Measurements from ENCODE around the gene RANBP17.

Gene RANBP17

GRCh38 chr5:171261361-171261760 lies 399.5 kb downstream of the RANBP17 start:
- POLR2A ChIA-PET, result no interaction called here
- no peak for DNase-seq (ENCODE audit: extremely low spot score)
- TF ChIP-seq TARDBP (IDR thresholded peaks at IDR 0.05), result no peak
- no peak for TF ChIP-seq FOXK2 (IDR thresholded peaks at IDR 0.05)
- TF ChIP-seq ARNT (IDR thresholded peaks at IDR 0.05), result no peak
- TF ChIP-seq ZNF384 (IDR thresholded peaks at IDR 0.05), result no peak
- TF ChIP-seq BHLHE40 (IDR thresholded peaks at IDR 0.05; ENCODE audit: borderline replicate concordance), result no peak
- TF ChIP-seq SP1 (IDR thresholded peaks at IDR 0.05), result no peak
- no peak for TF ChIP-seq NFRKB (IDR thresholded peaks at IDR 0.05)
- no peak for TF ChIP-seq FOXA1 (IDR thresholded peaks at IDR 0.05)
- TF ChIP-seq CTBP1 (IDR thresholded peaks at IDR 0.05; ENCODE audit: borderline replicate concordance), result no peak
- no peak for TF ChIP-seq SUZ12 (IDR thresholded peaks at IDR 0.05)
- no peak for TF ChIP-seq ELF4 (IDR thresholded peaks at IDR 0.05)
- TF ChIP-seq FOXM1 (IDR thresholded peaks at IDR 0.05; ENCODE audit: borderline replicate concordance), result no peak
- TF ChIP-seq LEF1 (IDR thresholded peaks at IDR 0.05; ENCODE audit: borderline replicate concordance), result no peak
- CTCF ChIA-PET, result interaction anchor here (1.1 kb wide), 1 partner anchor 14 kb away, joined by 3 read pairs; no protein-coding TSS in a partner anchor

- no peak for TF ChIP-seq CTBP1 (IDR thresholded peaks at IDR 0.05; ENCODE audit: borderline replicate concordance)
- no peak for TF ChIP-seq LEF1 (IDR thresholded peaks at IDR 0.05; ENCODE audit: borderline replicate concordance)
- no peak for TF ChIP-seq FOXM1 (IDR thresholded peaks at IDR 0.05; ENCODE audit: borderline replicate concordance)
- no peak for TF ChIP-seq SP1 (IDR thresholded peaks at IDR 0.05)
- TF ChIP-seq ARNT (IDR thresholded peaks at IDR 0.05), result no peak
- TF ChIP-seq L3MBTL2 (conservative IDR thresholded peaks at IDR 0.05), result no peak
- no peak for TF ChIP-seq SUZ12 (IDR thresholded peaks at IDR 0.05)
- TF ChIP-seq FOXA1 (IDR thresholded peaks at IDR 0.05), result no peak
- no peak for TF ChIP-seq TARDBP (IDR thresholded peaks at IDR 0.05)
- TF ChIP-seq ELF4 (IDR thresholded peaks at IDR 0.05), result no peak
- no peak for TF ChIP-seq PKNOX1 (IDR thresholded peaks at IDR 0.05)
- TF ChIP-seq FOXK2 (IDR thresholded peaks at IDR 0.05), result no peak
- CTCF ChIA-PET, result interaction anchor here (1.3 to 1.6 kb wide), 2 partner anchors 11 to 57 kb away, joined by 3 to 5 read pairs; no protein-coding TSS in a partner anchor
- DNase-seq (ENCODE audit: extremely low spot score), result no peak
- POLR2A ChIA-PET, result no interaction called here
Measured at GRCh38 chr5:171261904-171262303, 400.1 kb downstream of the RANBP17 start.

- TF ChIP-seq FOXM1 (IDR thresholded peaks at IDR 0.05; ENCODE audit: borderline replicate concordance) (no peak), CTBP1 (IDR thresholded peaks at IDR 0.05; ENCODE audit: borderline replicate concordance) (no peak), HDGF (IDR thresholded peaks at IDR 0.05; ENCODE audit: borderline replicate concordance) (no peak), BHLHE40 (IDR thresholded peaks at IDR 0.05; ENCODE audit: borderline replicate concordance) (no peak), ARNT (IDR thresholded peaks at IDR 0.05) (no peak), ZNF384 (IDR thresholded peaks at IDR 0.05) (no peak)
- CTCF ChIA-PET, result interaction anchor here (1.3 to 1.6 kb wide), 2 partner anchors 9 to 59 kb away, joined by 3 to 5 read pairs; no protein-coding TSS in a partner anchor
- POLR2A ChIA-PET, result no interaction called here
- DNase-seq (ENCODE audit: extremely low spot score), result no peak
Measured at GRCh38 chr5:171263181-171263580, 401.4 kb downstream of the RANBP17 start.

GRCh38 chr5:171264843-171265242 lies 403.0 kb downstream of the RANBP17 start:
- ChIA-PET POLR2A (no interaction called here), CTCF (no interaction called here)
- TF ChIP-seq HDGF (IDR thresholded peaks at IDR 0.05; ENCODE audit: borderline replicate concordance) (no peak), FOXM1 (IDR thresholded peaks at IDR 0.05; ENCODE audit: borderline replicate concordance) (no peak), FOXA1 (IDR thresholded peaks at IDR 0.05) (no peak), CTBP1 (IDR thresholded peaks at IDR 0.05; ENCODE audit: borderline replicate concordance) (no peak), ZNF384 (IDR thresholded peaks at IDR 0.05) (no peak)
- no peak for DNase-seq (ENCODE audit: extremely low spot score)

- no peak for DNase-seq (ENCODE audit: extremely low spot score)
- ChIA-PET POLR2A (no interaction called here), CTCF (interaction anchor here (0.7 to 0.9 kb wide), 2 partner anchors 55 to 776 kb away, joined by 3 to 4 read pairs; no protein-coding TSS in a partner anchor)
- TF ChIP-seq FOXM1 (IDR thresholded peaks at IDR 0.05; ENCODE audit: borderline replicate concordance) (no peak), BHLHE40 (IDR thresholded peaks at IDR 0.05; ENCODE audit: borderline replicate concordance) (no peak), PKNOX1 (IDR thresholded peaks at IDR 0.05) (no peak), FOXA1 (IDR thresholded peaks at IDR 0.05) (no peak), ELF4 (IDR thresholded peaks at IDR 0.05) (no peak), SP1 (IDR thresholded peaks at IDR 0.05) (no peak), L3MBTL2 (conservative IDR thresholded peaks at IDR 0.05) (no peak), CTBP1 (IDR thresholded peaks at IDR 0.05; ENCODE audit: borderline replicate concordance) (no peak), FOXK2 (IDR thresholded peaks at IDR 0.05) (no peak), TARDBP (IDR thresholded peaks at IDR 0.05) (no peak), SUZ12 (IDR thresholded peaks at IDR 0.05) (no peak), ARNT (IDR thresholded peaks at IDR 0.05) (no peak), HDGF (IDR thresholded peaks at IDR 0.05; ENCODE audit: borderline replicate concordance) (no peak), LEF1 (IDR thresholded peaks at IDR 0.05; ENCODE audit: borderline replicate concordance) (no peak; the same call in 1 of the 2 replicates), NFRKB (IDR thresholded peaks at IDR 0.05) (no peak), ZNF384 (IDR thresholded peaks at IDR 0.05) (no peak)
Measured at GRCh38 chr5:171268700-171269620, 407.1 kb downstream of the RANBP17 start.

GRCh38 chr5:171269717-171270116 lies 407.9 kb downstream of the RANBP17 start:
- no peak for DNase-seq (ENCODE audit: extremely low spot score)
- ChIA-PET POLR2A (no interaction called here), CTCF (interaction anchor here (0.9 kb wide), 1 partner anchor 55 kb away, joined by 4 read pairs; no protein-coding TSS in a partner anchor)
- no peak for TF ChIP-seq CTBP1 (IDR thresholded peaks at IDR 0.05; ENCODE audit: borderline replicate concordance)
- TF ChIP-seq FOXA1 (IDR thresholded peaks at IDR 0.05), result no peak
- TF ChIP-seq L3MBTL2 (conservative IDR thresholded peaks at IDR 0.05), result no peak
- no peak for TF ChIP-seq PKNOX1 (IDR thresholded peaks at IDR 0.05)
- TF ChIP-seq NFRKB (IDR thresholded peaks at IDR 0.05), result no peak
- no peak for TF ChIP-seq FOXK2 (IDR thresholded peaks at IDR 0.05)
- TF ChIP-seq ZNF384 (IDR thresholded peaks at IDR 0.05), result no peak
- TF ChIP-seq BHLHE40 (IDR thresholded peaks at IDR 0.05; ENCODE audit: borderline replicate concordance), result no peak
- no peak for TF ChIP-seq FOXM1 (IDR thresholded peaks at IDR 0.05; ENCODE audit: borderline replicate concordance)
- TF ChIP-seq SUZ12 (IDR thresholded peaks at IDR 0.05), result no peak
- TF ChIP-seq TARDBP (IDR thresholded peaks at IDR 0.05), result no peak
- no peak for TF ChIP-seq ELF4 (IDR thresholded peaks at IDR 0.05)
- no peak for TF ChIP-seq SP1 (IDR thresholded peaks at IDR 0.05)
- no peak for TF ChIP-seq ARNT (IDR thresholded peaks at IDR 0.05)
- no peak for TF ChIP-seq HDGF (IDR thresholded peaks at IDR 0.05; ENCODE audit: borderline replicate concordance)
- TF ChIP-seq LEF1 (IDR thresholded peaks at IDR 0.05; ENCODE audit: borderline replicate concordance), result no peak

Data from HEK293T (cell line).